Ishikawa (cell line): ENCODE measurements around the gene ICE1.

Experiments
- EGR1 ChIP-seq: IDR thresholded peaks from 2 replicates; pipeline ENCODE4 v1.6.1; 2012
- MAX ChIP-seq: IDR thresholded peaks from 2 replicates; pipeline ENCODE4 v1.6.1; 2012
- REST ChIP-seq: IDR thresholded peaks from 2 replicates; pipeline ENCODE4 v1.6.1; 2012; ENCODE audit warnings: low read depth, mild to moderate bottlenecking
- TCF12 ChIP-seq: IDR thresholded peaks from 2 replicates; pipeline ENCODE4 v1.6.1; 2012; ENCODE audit warnings: low read depth
- YY1 ChIP-seq: IDR thresholded peaks from 2 replicates; pipeline ENCODE4 v1.6.1; 2012; ENCODE audit warnings: low read depth

- no peak for TF ChIP-seq YY1
- no peak for TF ChIP-seq EGR1
- no peak for TF ChIP-seq MAX
- no peak for TF ChIP-seq TCF12
- no peak for TF ChIP-seq REST
These were observed 90.1 kb downstream of the ICE1 start for GRCh38 chr5:5512543-5512942.
